HG03378 (cell line): ENCODE results near the gene AIFM3.
"Not testable (repeated sequence)": the region's sequence is repeated elsewhere in the genome, so short reads cannot be mapped to it uniquely, and the experiment has no call there.

ENCODE experiments used
- ATAC-seq: cut with Tn5 transposase; IDR thresholded peaks from one replicate; pipeline ENCODE4 v1.9.1; 2021; ENCODE audit warnings: mild to moderate bottlenecking, moderate library complexity; ENCODE audit not compliant: unreplicated experiment

Gene AIFM3

DNA sequence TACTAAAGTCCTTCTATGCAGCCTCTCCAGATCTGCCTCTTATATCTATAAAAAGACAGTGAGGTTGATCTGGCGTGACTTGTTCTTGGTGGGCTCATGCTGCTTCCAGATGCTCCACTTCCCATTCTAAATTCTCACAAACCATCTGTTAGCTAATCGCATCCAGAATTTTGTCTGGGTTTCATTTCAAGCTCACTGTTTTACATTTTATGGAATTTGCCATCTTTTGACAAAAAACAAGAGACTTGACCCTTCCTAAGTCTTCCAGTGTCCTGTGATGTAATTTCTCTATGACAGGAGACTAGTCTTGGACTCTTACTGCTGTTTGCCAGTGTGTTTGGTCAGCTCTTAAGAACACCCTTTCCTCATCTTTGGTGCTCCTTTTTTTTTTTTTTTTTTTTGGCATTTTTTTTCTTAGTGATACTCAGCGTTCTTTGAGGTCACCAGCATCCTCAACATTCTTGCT lies 26.8 kb upstream of the AIFM3 start:
- ATAC-seq: no peak

DNA sequence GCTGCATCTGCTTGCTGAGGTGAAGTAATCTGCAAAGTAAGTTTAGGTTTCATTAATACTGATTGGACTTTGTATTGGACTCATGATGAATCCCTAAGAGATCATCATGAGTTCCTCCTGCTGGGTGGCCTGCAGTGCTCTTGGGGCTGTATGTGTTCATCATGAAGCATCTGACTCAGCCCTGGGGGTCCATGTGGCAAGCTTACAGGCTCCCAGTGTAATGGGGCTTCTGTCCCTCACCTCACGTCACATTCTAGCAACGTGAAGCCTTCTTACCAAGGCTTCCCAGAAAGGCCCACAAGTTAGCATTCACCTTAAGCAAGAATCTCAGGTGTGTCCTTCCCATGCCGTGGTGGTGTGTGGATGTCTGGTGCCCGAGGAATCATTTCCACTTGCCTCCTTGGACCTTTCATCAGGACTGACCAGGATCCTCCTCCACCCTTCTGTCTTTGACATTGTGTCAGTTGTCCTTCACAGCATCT lies 26.1 kb upstream of the AIFM3 start:
- no peak for ATAC-seq

DNA sequence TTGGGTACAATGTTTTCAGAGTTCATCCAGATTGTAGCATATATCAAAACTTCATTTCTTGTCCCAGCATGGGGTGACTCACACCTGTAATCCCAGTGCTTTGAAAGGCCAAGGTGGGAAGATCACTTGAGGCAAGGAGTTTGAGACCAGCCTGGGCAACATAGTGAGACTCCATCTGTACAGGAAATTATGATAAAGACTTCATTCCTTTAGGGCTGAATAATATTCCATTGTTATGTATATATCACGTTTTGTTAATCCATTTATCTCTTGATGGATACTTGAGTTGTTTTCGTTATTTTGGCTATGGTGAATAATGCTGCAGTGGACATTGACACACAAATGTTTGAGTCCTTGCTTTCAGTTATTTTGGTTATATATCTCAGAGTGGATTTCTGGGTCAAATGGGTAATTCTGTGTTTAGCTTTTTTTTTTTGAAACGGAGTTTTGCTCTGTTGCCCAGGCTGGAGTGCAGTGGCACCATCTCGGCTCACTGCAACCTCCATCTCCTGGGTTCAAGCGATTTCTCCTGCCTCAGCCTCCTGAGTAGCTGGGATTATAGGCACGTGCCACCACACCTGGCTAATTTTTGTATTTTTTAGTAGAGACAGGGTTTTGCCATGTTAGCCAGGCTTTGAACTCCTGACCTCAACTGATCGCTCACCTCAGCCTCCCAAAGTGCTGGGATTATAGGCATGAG lies 24.7 kb upstream of the AIFM3 start:
- ATAC-seq: not testable (repeated sequence)

DNA sequence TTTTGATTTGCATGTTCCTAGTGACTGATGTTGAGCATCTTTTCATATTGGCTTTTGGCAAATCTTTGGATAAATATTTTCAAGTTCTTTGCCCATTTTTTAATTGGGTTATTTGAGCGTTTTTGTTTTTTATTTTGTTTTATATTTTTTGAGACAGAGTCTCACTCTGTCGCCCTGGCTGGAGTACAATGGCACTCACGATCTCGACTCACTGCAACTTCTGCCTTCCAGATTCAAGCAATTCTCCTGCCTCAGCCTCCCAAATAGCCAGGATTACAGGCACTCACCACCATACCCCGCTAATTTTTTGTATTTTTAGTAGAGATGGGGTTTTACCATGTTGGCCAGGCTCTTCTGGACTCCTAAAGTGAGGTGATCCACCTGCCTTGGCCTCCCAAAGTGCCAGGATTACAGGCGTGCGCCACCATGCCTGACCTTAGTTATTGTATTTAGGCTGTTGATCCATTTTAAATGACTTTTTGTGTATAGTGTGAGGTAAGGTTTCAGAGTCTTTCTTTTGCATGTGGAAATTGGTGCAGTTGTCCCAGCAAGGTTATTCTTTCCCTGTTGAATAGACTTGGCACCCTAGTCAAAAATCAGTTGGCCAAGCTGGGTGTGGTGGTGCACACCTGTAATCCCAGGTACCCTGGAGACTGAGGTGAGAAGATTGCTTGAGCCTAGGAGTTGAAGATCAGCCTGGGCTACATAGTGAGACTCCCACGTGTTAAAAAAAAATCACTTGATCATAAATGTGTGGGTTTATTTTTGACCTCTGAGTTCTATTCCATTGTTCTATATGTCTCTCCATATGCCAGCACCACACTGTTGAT lies 23.7 kb upstream of the AIFM3 start:
- no peak for ATAC-seq

DNA sequence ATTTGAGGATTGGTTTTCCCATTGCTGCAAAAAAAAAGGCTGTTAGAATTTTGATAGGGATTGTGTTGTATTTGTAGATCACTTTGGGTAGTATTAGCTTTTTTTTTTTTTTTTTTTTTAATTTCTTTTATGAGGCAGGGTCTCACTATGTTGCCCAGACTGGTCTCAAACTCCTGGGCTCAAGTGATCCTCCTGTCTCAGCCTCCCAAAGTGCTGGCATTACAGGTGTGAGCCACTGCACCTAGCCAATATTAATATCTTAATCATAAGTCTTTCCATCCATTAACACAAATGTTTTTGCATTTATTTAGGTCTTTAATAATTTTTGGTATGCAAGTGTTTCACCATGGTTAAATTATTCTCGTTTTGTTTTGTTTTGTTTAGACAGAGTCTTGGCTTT lies 23.0 kb upstream of the AIFM3 start:
- ATAC-seq: no peak

DNA sequence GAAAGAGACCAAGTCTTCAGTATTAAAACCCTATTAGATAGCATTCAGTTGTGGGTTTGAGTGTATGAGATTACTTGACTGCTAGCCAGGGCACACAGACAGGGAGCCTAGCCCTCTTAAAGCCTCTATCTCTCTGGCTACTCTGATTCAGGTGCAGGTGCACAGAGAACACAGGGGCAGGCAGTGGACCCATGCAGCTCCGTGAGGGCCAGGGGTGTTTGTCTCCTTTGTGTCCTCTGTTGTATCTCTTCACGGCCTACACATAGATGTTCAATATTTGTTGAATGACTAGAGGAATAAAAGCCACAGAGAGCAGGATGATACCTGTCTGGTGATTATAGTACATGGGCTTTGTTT lies 21.5 kb upstream of the AIFM3 start:
- ATAC-seq: no peak

DNA sequence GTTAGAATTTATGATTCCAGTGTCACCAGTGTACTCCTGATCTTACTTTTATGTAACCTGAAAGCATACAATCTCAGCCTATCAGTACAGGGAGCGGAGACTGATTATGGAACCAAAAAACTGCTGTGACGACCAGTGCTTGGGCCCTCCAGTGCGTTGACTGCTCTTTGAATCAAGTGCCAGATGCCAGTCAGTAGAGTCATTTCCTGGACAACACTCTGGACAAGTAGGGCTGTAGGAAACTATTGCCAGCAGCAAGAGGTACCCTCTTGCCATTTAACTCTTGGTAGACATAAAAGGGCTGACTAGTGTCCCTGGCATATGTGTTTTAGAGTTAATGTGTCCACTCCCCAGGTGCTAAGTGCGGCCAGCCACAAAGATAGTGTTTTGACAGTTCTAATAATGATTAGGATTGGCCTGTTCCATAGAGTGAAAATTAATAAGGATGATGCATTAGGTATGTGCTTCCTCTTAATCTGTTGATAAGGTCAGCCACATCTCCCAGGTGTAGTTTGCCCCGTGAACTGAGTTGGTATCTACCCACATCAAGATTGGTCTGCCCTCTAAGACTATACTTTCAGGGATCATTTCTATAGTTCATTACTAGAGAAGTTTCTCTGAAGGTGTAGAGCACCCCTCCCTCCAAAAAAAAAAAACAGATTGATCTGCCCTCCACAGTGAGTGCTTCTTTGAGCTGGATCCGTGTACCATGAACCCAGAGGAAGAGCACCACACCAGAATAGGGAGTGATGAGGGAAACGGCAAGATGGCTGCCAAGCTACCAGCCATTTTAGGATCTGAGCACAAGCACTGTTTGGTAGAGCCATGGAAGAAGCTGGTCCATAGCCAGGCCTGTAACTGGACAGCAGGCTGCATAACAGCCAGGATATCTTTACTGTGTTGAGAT lies 20.7 kb upstream of the AIFM3 start:
- ATAC-seq: no peak

DNA sequence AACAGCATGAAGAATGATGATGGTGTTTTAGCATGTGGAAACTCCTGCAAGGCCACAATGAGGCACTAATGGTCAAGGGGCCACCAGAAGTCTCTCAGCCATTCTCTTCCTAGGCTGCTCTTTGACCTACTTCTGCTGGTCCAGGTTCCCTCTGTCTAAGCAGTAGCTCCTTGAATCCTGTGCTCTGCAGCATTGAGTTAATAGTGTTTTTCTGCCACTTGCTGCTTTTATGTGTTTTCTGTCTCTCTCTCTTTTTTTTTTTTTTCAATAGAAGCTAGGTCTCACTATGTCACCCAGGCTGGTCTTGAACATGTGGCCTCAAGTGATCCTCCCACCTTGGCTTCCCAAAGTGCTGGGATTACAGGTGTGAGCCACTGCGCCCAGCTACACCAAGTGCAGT lies 20.1 kb upstream of the AIFM3 start:
- no peak for ATAC-seq

DNA sequence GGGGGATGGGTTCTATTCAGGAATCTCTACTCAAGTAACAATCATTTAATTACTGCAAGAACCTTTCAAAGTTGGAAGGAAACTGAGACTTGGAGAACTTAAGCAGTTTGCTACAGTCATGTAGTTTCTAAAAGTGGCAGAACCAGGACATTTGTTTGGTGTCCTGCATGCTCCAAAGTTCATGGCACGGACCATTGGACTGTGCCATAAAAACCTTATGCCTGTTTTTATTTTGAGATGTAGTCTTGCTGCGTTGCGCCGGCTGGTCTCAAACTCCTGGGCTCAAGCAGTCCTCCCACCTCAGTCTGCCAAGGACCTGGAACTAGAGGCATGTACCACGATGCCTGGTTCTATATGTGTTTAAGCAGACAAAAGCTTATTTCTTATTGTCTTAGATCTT lies 18.6 kb upstream of the AIFM3 start:
- no peak for ATAC-seq

DNA sequence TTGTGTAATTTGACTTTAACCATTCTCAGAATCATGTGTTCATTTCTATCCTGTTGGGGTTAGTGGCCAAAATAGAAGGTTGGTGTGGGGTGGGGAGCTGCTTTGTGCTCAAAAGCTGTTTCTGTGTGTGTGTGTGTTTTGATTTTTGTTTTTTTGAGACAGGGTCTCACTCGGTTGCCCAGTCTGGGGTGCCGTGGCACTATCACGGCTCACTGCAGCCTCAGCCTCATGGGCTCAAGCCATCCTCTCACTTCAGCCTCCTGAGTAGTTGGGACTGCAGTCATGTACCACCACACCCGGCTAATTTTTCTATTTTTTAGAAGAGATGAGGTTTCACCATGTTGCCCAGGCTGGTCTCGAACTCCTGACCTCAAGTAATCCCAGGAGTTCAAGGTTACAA lies 18.1 kb upstream of the AIFM3 start:
- ATAC-seq: no peak

DNA sequence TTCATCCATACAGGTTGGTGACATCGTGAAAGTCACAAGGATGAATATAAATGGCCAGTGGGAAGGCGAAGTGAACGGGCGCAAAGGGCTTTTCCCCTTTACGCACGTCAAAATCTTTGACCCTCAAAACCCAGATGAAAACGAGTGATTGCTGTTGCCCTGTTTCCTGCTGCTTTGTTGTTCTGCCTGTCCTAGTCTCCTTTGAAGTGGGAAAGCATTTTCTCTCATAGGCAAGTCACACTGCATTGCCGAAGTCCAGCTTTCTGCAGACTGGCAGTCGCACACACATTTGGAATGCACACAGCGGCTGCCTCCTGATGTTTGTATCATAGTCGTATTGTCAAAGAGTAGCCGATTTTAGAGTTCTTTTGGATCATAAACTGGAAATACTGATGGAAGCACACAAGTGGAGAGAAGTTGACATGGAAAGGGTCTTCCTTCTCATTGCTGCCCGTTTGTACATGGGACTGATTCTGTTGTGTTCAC lies 17.3 kb upstream of the AIFM3 start:
- no peak for ATAC-seq

DNA sequence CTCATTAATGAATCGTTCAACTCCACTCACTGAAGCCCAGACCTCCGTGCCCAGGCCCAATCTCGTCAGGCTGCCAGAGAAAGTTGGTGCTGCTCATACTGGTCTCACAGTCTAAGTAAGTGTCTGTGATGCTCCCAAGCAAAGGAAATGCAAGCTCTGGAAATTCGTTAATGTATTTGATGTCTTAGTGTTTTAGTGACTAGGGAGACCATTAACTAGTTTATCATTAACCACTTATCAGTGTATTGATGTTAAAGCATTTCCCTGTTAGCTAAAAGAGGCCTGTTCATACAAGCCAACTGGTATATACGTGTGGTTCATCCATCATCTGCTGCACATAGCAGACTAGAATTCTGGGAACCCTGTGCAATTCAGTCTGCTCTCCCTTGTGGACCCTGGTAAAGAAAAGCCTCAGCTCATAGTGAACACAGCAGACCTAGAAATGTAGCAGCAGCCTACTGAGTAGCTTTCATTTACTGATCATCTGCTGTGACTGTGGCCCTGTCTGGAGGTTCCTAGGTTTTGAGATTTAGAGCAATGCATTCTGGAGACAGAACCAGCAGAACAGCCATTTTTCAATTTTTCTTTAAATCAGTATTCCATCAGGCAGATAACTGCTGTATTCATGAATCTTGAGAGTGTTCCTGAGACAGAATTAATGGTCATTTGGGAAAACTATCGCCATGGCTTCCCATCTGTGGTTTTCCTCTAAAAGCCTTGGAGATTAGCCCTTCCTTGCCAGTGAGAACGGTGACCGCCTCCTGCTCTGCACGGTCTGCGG lies 15.7 kb upstream of the AIFM3 start:
- no peak for ATAC-seq

DNA sequence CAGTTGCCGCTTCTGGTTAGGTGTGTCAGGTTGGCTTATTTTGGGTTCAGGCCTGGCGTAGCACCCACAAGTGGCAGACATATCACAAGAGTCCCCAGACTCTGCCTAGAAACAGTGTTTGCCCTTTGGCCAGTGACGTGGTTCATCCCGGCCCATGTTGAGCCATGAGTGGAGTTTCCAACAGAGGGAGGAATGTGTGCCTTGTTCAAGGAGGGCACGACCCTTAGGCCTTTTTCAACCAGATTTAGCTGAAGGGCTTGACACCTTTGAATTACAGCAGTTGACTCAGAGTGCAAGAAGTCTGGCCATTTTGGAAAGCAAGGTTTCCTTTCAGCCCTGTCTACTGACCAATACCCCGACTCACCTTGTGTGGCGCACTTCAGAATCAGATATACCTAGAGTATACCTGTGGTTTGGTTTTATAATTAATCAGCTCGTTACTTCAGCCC lies 15.1 kb upstream of the AIFM3 start:
- ATAC-seq: no peak

DNA sequence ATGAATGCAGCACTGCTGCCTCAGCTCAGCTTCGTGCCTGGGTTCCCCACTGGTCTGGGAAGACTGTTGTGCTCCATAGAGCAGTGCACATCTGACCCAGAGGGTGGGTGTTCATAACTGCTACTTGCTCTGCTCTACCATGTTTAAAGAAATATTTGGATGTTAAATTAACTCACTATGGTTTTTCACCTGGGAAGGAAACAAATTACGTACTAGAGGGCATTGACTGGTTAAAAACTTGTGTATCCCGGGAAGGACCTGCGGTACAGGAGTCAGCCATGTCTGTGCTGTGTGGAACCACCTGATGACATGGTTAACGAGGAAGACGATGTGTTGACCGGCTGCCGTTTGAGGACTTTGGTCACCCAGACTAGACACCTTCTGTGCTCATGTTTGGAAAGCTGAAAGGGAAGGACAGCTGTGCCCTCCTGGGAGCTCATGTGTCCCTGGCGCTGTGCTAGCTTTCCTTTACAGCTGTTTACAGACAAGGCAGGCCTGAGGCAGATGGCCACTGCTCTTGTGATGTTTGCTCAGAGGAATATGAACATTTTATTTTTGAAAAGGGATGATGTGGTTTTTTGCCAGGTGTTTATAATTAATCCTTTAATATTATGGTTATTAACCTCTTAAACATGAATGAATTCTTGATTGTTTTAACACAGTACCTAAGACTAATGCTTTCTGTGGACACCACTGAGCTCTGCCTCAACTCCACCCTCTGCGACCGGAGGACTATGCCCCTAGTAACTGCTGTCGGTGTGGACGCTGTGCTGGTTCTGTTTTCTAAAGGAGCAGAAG lies 14.3 kb upstream of the AIFM3 start:
- no peak for ATAC-seq

DNA sequence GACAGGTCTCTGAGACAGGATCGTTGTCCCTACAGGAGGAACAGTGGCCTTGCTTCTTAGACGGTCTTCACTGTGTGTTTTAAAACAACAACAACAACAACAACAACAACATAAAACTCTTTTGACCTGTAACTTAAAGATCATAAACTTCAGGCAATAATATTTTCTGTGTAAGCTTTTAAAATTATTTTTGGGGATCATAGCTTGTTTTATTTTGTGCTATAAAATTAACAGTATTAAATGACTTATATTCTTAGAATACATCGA lies 13.8 kb upstream of the AIFM3 start:
- no peak for ATAC-seq

DNA sequence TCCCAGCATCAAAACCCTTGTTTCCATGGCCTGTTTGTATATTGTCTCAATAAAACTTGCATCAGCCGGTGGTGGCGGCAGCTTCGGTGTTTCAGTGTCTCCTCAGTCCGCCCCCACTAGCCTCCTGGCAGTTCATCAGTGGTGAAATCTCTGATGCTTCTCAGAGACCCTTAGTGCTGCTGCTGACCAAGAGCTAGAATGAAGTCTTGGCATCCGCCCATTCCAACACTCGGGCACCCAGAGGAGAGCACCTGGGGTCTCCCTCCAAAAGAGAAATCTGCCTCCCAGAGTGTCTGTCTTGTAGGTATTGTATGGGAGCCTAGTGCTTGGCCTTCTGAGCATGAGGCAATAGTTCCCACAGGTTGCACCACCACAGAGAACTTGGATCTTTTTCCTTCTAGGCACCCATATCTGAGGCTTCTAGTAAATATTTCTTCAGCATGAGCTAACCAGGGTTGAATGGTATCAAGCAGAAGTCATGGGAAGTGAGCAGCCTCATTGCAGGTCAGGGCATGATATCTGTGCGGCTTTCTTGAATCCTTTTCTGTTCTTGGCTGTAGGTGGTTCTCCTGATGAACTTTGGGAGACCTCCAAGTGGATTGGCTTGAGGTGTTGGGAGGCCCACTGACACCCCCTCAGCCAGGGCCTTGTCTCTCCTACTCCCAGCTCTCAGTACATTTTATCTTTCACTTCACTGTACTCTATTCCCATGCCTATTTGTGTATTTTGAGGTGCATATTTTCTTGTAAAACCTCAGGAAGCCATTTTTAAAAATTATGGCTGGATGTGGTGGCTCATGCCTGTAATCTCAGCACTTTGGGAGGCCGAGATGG lies 13.2 kb upstream of the AIFM3 start:
- no peak for ATAC-seq

DNA sequence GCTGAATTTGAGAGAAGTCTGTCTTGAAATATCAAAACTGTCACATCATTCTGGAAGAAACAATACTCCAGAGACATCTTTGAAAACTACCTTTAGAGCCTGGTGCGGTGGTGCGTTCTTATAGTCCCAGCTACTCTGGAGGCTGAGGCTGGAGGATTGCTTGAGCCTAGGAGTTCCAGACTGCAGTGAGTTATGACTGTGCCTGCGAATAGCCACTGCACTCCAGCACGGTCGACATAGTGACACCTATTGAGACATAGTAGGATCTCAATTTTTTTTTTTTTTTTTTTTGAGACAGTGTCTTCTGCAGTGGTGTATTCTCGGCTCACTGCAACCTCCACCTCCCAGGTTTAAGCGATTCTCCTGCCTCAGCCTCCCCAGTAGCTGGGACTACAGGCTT lies 11.5 kb upstream of the AIFM3 start:
- ATAC-seq: no peak

DNA sequence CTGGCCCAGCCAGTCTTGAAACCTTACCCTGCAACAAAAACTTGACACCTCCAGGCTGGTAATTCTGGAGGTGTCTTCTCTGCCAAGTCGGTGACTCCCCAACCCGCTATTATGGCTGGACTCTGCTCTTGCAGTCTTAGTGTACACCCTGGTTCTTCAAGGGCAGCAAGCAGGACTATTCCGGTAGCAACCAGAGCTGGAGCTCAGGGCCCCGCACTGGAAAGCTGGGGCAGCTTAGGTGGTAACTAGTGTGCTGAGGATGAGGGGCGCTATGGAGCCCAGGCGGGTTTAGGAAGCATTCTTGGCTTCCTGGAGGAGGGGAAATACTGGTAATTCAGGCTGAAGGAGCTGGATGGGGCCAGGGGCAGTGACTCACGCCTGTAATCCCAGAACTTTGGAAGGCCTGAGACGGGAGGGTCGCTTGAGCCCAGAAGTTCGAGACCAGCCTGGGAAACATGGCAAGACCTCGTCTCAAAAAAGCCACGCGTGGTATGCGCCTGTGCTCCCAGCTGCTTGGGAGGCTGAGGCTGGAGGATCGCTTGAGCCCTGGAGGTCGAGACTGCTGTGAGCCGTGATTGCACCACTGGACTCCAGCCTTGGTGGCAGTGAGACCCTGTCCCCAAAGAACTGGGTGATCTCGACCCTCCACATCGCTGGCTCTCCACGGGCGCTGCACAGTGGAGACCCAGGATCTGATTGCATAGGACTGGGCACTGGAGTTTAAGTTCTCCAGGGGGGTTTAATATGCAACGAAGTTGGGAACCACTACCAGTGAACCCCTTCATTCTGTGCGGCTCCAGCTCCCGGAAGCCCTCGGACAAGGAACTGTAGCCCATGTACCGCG lies 10.6 kb upstream of the AIFM3 start:
- ATAC-seq: no peak
